CD4-positive, alpha-beta T cell (primary cell): ENCODE data around the gene KIF7. TPM values are rescaled to one million over a fixed set of nuclear protein-coding genes. Genes with fewer than 3 reads are reported as not detected.

Source experiments
- ATAC-seq: fragments of 200-7000 bp; cut with Tn5 transposase; one replicate; pipeline ENCODE4 v1.10.0; 2022; ENCODE audit warnings: mild to moderate bottlenecking; ENCODE audit not compliant: poor library complexity
- CTCF ChIA-PET: fragments of 350-600 bp; sonication (Branson Sonifier 250); formaldehyde crosslinking; loops from one replicate; lab custom pipeline; 2021; ENCODE audit warnings: antibody characterized with exemption, inconsistent platforms; lab: Charles Lee
- POLR2A ChIA-PET: fragments of 350-600 bp; sonication (Branson Sonifier 250); formaldehyde crosslinking; loops from one replicate; lab custom pipeline; 2021; ENCODE audit warnings: antibody characterized with exemption, inconsistent platforms; lab: Charles Lee
- DNase-seq, 14 experiments: peaks; one replicate each; pipeline ENCODE4 v3.0.0-alpha.2; 2013 to 2020; ENCODE audit warnings: mixed read lengths in 2 of 14
- H3K27ac ChIP-seq, 2 donors: one replicate each; pipeline versions ENCODE4 v1.5.1 to v1.7.0; 2013; ENCODE audit warnings: low read length in 2 of 2, low read depth in 1 of 2, mild to moderate bottlenecking in 1 of 2
- H3K27me3 ChIP-seq, 2 experiments: 1 replicate in 1 of 2; 2 replicates in 1 of 2; pipeline versions ENCODE4 v1.6.1 to v1.7.0; 2013; ENCODE audit warnings: low read length in 2 of 2, control low read depth in 1 of 2, mild to moderate bottlenecking in 1 of 2, moderate library complexity in 1 of 2; ENCODE audit not compliant: insufficient read depth in 2 of 2, control insufficient read depth in 1 of 2
- H3K36me3 ChIP-seq: one replicate; pipeline ENCODE4 v1.6.1; 2013; ENCODE audit warnings: low read length, control low read depth; ENCODE audit not compliant: insufficient read depth
- H3K4me1 ChIP-seq: one replicate; pipeline ENCODE4 v1.6.1; 2013; ENCODE audit warnings: low read length, control low read depth; ENCODE audit not compliant: insufficient read depth
- H3K4me3 ChIP-seq: one replicate; pipeline ENCODE4 v1.5.1; 2013; ENCODE audit warnings: mild to moderate bottlenecking, low read length, moderate library complexity
- H3K9me3 ChIP-seq, 2 experiments: 1 replicate in 1 of 2; 2 replicates in 1 of 2; pipeline versions ENCODE4 v1.6.1 to v1.7.0; 2013; ENCODE audit warnings: low read length in 2 of 2, mild to moderate bottlenecking in 2 of 2, control low read depth in 1 of 2, moderate library complexity in 1 of 2; ENCODE audit not compliant: control insufficient read depth in 1 of 2, insufficient read depth in 1 of 2
- H3K27ac Mint-ChIP-seq: one replicate; pipeline ENCODE4 v1.8.0; 2020; ENCODE audit warnings: mixed read lengths
- H3K27me3 Mint-ChIP-seq: one replicate; pipeline ENCODE4 v1.8.0; 2021; ENCODE audit warnings: mixed read lengths
- H3K36me3 Mint-ChIP-seq: one replicate; pipeline ENCODE4 v1.8.0; 2021; ENCODE audit warnings: low read depth, mixed read lengths
- H3K4me1 Mint-ChIP-seq: one replicate; pipeline ENCODE4 v1.8.0; 2021; ENCODE audit warnings: low read depth, mixed read lengths
- H3K4me3 Mint-ChIP-seq: one replicate; pipeline ENCODE4 v1.8.0; 2020; ENCODE audit warnings: mild to moderate bottlenecking, mixed read lengths
- H3K9me3 Mint-ChIP-seq: one replicate; pipeline ENCODE4 v1.8.0; 2020; ENCODE audit warnings: mixed read lengths
- CTCF ChIP-seq: fragments of 200-600 bp; IDR thresholded peaks from one replicate; pipeline ENCODE4 v1.8.0; 2022; ENCODE audit warnings: antibody characterized with exemption, mild to moderate bottlenecking
- intact Hi-C, 2 experiments: fragments of 100-400 bp; cut with DNase I in 1 of 2; cut with micrococcal nuclease in 1 of 2; formaldehyde crosslinking; loops; one replicate each; pipeline versions ENCODE4 v1.15.1 to v1.9.0; 2023 to 2025; cut with DNase I, micrococcal nuclease
- total RNA-seq, 174 experiments: library from RNA in 2 of 174; stranded (reverse) in 2 of 174; gene quantifications; one replicate each; pipeline ENCODE4 v1.2.3 and lab custom pipeline; 2021 to 2026

The KIF7 gene
- total RNA-seq, 2 experiments from 2014 or later: 0.08 to 0.20 TPM

- TF ChIP-seq CTCF: no peak
- CTCF ChIA-PET: no interaction called here
- Histone ChIP-seq H3K9me3 (no peaks in the 10 kb centered on the region), H3K4me1 (no peaks in the 10 kb centered on the region), H3K36me3 (no peaks in the 10 kb centered on the region), H3K4me3 (no peak overlapping the region), H3K27me3 (no peaks in the 10 kb centered on the region), H3K27ac (no peak overlapping the region)
- DNase-seq: no peak
- POLR2A ChIA-PET: no interaction called here
- Mint-ChIP-seq H3K4me3 (no peak overlapping the region), H3K27ac (no peak overlapping the region), H3K36me3 (no peaks in the 10 kb centered on the region), H3K4me1 (no peaks in the 10 kb centered on the region), H3K9me3 (no peaks in the 10 kb centered on the region), H3K27me3 (no peaks in the 10 kb centered on the region)
- intact Hi-C loops: no loop called here
- no peak for ATAC-seq
Measured at GRCh38 chr15:89621547-89621946, 33.7 kb downstream of the KIF7 start.

- DNase-seq: no peak
- no peaks in the 10 kb centered on the region for H3K36me3 ChIP-seq
- Mint-ChIP-seq H3K36me3 (peaks cover 11% of the 10 kb centered on the region), H3K4me3 (no peak overlapping the region), H3K9me3 (peaks cover 13% of the 10 kb centered on the region), H3K27me3 (no peaks in the 10 kb centered on the region), H3K4me1 (no peaks in the 10 kb centered on the region), H3K27ac (no peak overlapping the region)
- no peak overlapping the region for H3K4me3 ChIP-seq
- no peak overlapping the region for H3K27ac ChIP-seq
- no peak for ATAC-seq
- no peaks in the 10 kb centered on the region for H3K27me3 ChIP-seq
- ChIA-PET CTCF (no interaction called here), POLR2A (no interaction called here)
- intact Hi-C loops: no loop called here
- no peak for TF ChIP-seq CTCF
- H3K4me1 ChIP-seq: no peaks in the 10 kb centered on the region
- peaks cover 14 to 20% of the 10 kb centered on the region in 2 experiments for H3K9me3 ChIP-seq
Measured at GRCh38 chr15:89616228-89616627, 39.0 kb downstream of the KIF7 start.

- ATAC-seq (no peak), DNase-seq (no peak)
- Histone ChIP-seq H3K36me3 (no peaks in the 10 kb centered on the region), H3K27ac (no peak overlapping the region), H3K9me3 (peaks cover 14 to 20% of the 10 kb centered on the region in 2 experiments), H3K27me3 (no peaks in the 10 kb centered on the region), H3K4me1 (no peaks in the 10 kb centered on the region), H3K4me3 (no peak overlapping the region)
- intact Hi-C loops: no loop called here
- Mint-ChIP-seq H3K27ac (no peak overlapping the region), H3K36me3 (peaks cover 11% of the 10 kb centered on the region), H3K27me3 (no peaks in the 10 kb centered on the region), H3K4me3 (no peak overlapping the region), H3K9me3 (peaks cover 13% of the 10 kb centered on the region), H3K4me1 (no peaks in the 10 kb centered on the region)
- CTCF ChIA-PET: no interaction called here
- POLR2A ChIA-PET: no interaction called here
- no peak for TF ChIP-seq CTCF
Measured at GRCh38 chr15:89615135-89615534, 40.1 kb downstream of the KIF7 start.
